ENCODE measurements around the gene OR14I1. TPM values are rescaled to one million over a fixed set of nuclear protein-coding genes. Genes with fewer than 3 reads are reported as not detected.
"Not testable (repeated sequence)": the region's sequence is repeated elsewhere in the genome, so short reads cannot be mapped to it uniquely, and the experiment has no call there.

The OR14I1 gene
- total and polyA plus RNA-seq, 9 of the 15 experiments (the other 6 are each of a cell fraction or from before 2014, with no cell fraction given), result not detected

GRCh38 chr1:248655354-248655753 is 47.2 kb downstream of the OR14I1 start, which contains the start of gene OR2T27:
OR2T27 (minus strand) TSS chr1:248655528; CDS start chr1:248650884, 4,644 bp downstream.
- POLR2A ChIA-PET; CTCF ChIA-PET (ENCODE audit: low intra/inter-chr PET ratio); H2AFZ ChIP-seq (ENCODE audit: low read depth, low read length); H3K4me3 ChIP-seq; H3K79me2 ChIP-seq (ENCODE audit: control insufficient read depth, insufficient read depth, low read length); FAIRE-seq; H3K27ac ChIP-seq (ENCODE audit: extremely low read depth, low read depth, low read length); H3K4me2 ChIP-seq (ENCODE audit: insufficient read depth, low read length); BruUV-seq (replicated peaks); ATAC-seq; H3K9me3 ChIP-seq (replicated peaks; ENCODE audit: control insufficient read depth, insufficient read depth, low read depth, low read length); DNase-seq (ENCODE audit: extremely low read depth in 1 of 4, low spot score in 3 of 4); H3K4me1 ChIP-seq (replicated peaks in 1 of 2; ENCODE audit: control insufficient read depth in 2 of 2, insufficient read depth in 2 of 2, low read length in 2 of 2); in situ Hi-C loops (cut with MboI); H3K27me3 ChIP-seq (ENCODE audit: control insufficient read depth in 2 of 2, insufficient read depth in 2 of 2, low read length in 2 of 2); H4K20me1 ChIP-seq (replicated peaks; ENCODE audit: control insufficient read depth, insufficient read depth, low read length); H3K36me3 ChIP-seq (ENCODE audit: control insufficient read depth, insufficient read depth, low read length); H3K9me1 ChIP-seq (ENCODE audit: control insufficient read depth, insufficient read depth, low read length); H3K9ac ChIP-seq (ENCODE audit: insufficient read depth in 1 of 2, low read depth in 2 of 2, low read length in 2 of 2); intact Hi-C loops (cut with micrococcal nuclease): not testable (repeated sequence)
- no CpG with 5 or more reads among the region's 3 CpGs for WGBS (ENCODE audit: insufficient coverage, low coverage, missing lambda C conversion rate)

Small RNA genes within 50 kb of the gene (small RNA-seq; reads per million reads assigned to genes)
- not detected for gene AHCYP8

Other genes with a start within 250 kb of the OR14I1 start
Only the 7 nearest of the 14 such genes appear.
- not detected in 2 replicates for gene OR2T34, start 128.0 kb downstream of the OR14I1 start, total RNA-seq (2014; rRNA removed)
- not detected in 2 replicates for gene OR2T34, start 128.0 kb downstream of the OR14I1 start, total RNA-seq (2014; rRNA removed; fragmentation: Illumina TruSeq; extraction: Trizol)
- not detected in 2 replicates for gene OR2T34, start 128.0 kb downstream of the OR14I1 start, total RNA-seq (2015; rRNA removed; fragmentation: Illumina TruSeq; extraction: Trizol)
- gene OR2T34, start 128.0 kb downstream of the OR14I1 start, total RNA-seq (2021), result not detected in 2 replicates
- not detected in 2 replicates for gene OR2T34, start 128.0 kb downstream of the OR14I1 start, polyA plus RNA-seq (2011; rRNA removed)
- not detected in 2 replicates for gene OR2T34, start 128.0 kb downstream of the OR14I1 start, polyA plus RNA-seq (2014; fragmentation: Illumina TruSeq; extraction: Trizol)
- not detected for gene OR2T34, start 128.0 kb downstream of the OR14I1 start, polyA plus RNA-seq (2014; fragmentation: Nextera tagmentation; extraction: Ambion mirVana)
- not detected in 2 replicates for gene OR2T34, start 128.0 kb downstream of the OR14I1 start, polyA plus RNA-seq (2014; rRNA removed)
- not detected in 2 replicates for gene OR2T10, start 105.1 kb downstream of the OR14I1 start, total RNA-seq (2014; rRNA removed)
- not detected in 2 replicates for gene OR2T10, start 105.1 kb downstream of the OR14I1 start, total RNA-seq (2014; rRNA removed; fragmentation: Illumina TruSeq; extraction: Trizol)
- gene OR2T10, start 105.1 kb downstream of the OR14I1 start, total RNA-seq (2015; rRNA removed; fragmentation: Illumina TruSeq; extraction: Trizol), result not detected in 2 replicates
- gene OR2T10, start 105.1 kb downstream of the OR14I1 start, total RNA-seq (2021), result not detected in 2 replicates
- not detected in 2 replicates for gene OR2T10, start 105.1 kb downstream of the OR14I1 start, polyA plus RNA-seq (2011; rRNA removed)
- not detected in 2 replicates for gene OR2T10, start 105.1 kb downstream of the OR14I1 start, polyA plus RNA-seq (2014; fragmentation: Illumina TruSeq; extraction: Trizol)
- not detected for gene OR2T10, start 105.1 kb downstream of the OR14I1 start, polyA plus RNA-seq (2014; fragmentation: Nextera tagmentation; extraction: Ambion mirVana)
- not detected in 2 replicates for gene OR2T10, start 105.1 kb downstream of the OR14I1 start, polyA plus RNA-seq (2014; rRNA removed)
- not detected in 2 replicates for gene OR2T11, start 67.7 kb downstream of the OR14I1 start, total RNA-seq (2014; rRNA removed)
- not detected in 2 replicates for gene OR2T11, start 67.7 kb downstream of the OR14I1 start, total RNA-seq (2014; rRNA removed; fragmentation: Illumina TruSeq; extraction: Trizol)
- gene OR2T11, start 67.7 kb downstream of the OR14I1 start, total RNA-seq (2015; rRNA removed; fragmentation: Illumina TruSeq; extraction: Trizol), result not detected in 2 replicates
- not detected in 2 replicates for gene OR2T11, start 67.7 kb downstream of the OR14I1 start, total RNA-seq (2021)
- not detected in 2 replicates for gene OR2T11, start 67.7 kb downstream of the OR14I1 start, polyA plus RNA-seq (2011; rRNA removed)
- gene OR2T11, start 67.7 kb downstream of the OR14I1 start, polyA plus RNA-seq (2014; fragmentation: Illumina TruSeq; extraction: Trizol), result not detected in 2 replicates
- gene OR2T11, start 67.7 kb downstream of the OR14I1 start, polyA plus RNA-seq (2014; fragmentation: Nextera tagmentation; extraction: Ambion mirVana), result not detected
- gene OR2T11, start 67.7 kb downstream of the OR14I1 start, polyA plus RNA-seq (2014; rRNA removed), result not detected in 2 replicates
- not detected in 2 replicates for gene OR2T35, start 57.5 kb downstream of the OR14I1 start, total RNA-seq (2014; rRNA removed)
- gene OR2T35, start 57.5 kb downstream of the OR14I1 start, total RNA-seq (2014; rRNA removed; fragmentation: Illumina TruSeq; extraction: Trizol), result not detected in 2 replicates
- not detected in 2 replicates for gene OR2T35, start 57.5 kb downstream of the OR14I1 start, total RNA-seq (2015; rRNA removed; fragmentation: Illumina TruSeq; extraction: Trizol)
- not detected in 2 replicates for gene OR2T35, start 57.5 kb downstream of the OR14I1 start, total RNA-seq (2021)
- gene OR2T35, start 57.5 kb downstream of the OR14I1 start, polyA plus RNA-seq (2011; rRNA removed), result not detected in 2 replicates
- gene OR2T35, start 57.5 kb downstream of the OR14I1 start, polyA plus RNA-seq (2014; fragmentation: Illumina TruSeq; extraction: Trizol), result not detected in 2 replicates
- not detected for gene OR2T35, start 57.5 kb downstream of the OR14I1 start, polyA plus RNA-seq (2014; fragmentation: Nextera tagmentation; extraction: Ambion mirVana)
- not detected in 2 replicates for gene OR2T35, start 57.5 kb downstream of the OR14I1 start, polyA plus RNA-seq (2014; rRNA removed)
- gene OR2T27, start 47.2 kb downstream of the OR14I1 start, total RNA-seq (2014; rRNA removed), result not detected in 2 replicates
- gene OR2T27, start 47.2 kb downstream of the OR14I1 start, total RNA-seq (2014; rRNA removed; fragmentation: Illumina TruSeq; extraction: Trizol), result not detected in 2 replicates
- gene OR2T27, start 47.2 kb downstream of the OR14I1 start, total RNA-seq (2015; rRNA removed; fragmentation: Illumina TruSeq; extraction: Trizol), result not detected in 2 replicates
- gene OR2T27, start 47.2 kb downstream of the OR14I1 start, total RNA-seq (2021), result not detected in 2 replicates
- gene OR2T27, start 47.2 kb downstream of the OR14I1 start, polyA plus RNA-seq (2011; rRNA removed), result not detected in 2 replicates
- not detected in 2 replicates for gene OR2T27, start 47.2 kb downstream of the OR14I1 start, polyA plus RNA-seq (2014; fragmentation: Illumina TruSeq; extraction: Trizol)
- not detected for gene OR2T27, start 47.2 kb downstream of the OR14I1 start, polyA plus RNA-seq (2014; fragmentation: Nextera tagmentation; extraction: Ambion mirVana)
- gene OR2T27, start 47.2 kb downstream of the OR14I1 start, polyA plus RNA-seq (2014; rRNA removed), result not detected in 2 replicates
- 0.50 and 0.98 TPM in 2 replicates for gene LYPD8, start 53.0 kb upstream of the OR14I1 start, total RNA-seq (2014; rRNA removed)
- 0.86 and 1.3 TPM in 2 replicates for gene LYPD8, start 53.0 kb upstream of the OR14I1 start, total RNA-seq (2014; rRNA removed; fragmentation: Illumina TruSeq; extraction: Trizol)
- gene LYPD8, start 53.0 kb upstream of the OR14I1 start, total RNA-seq (2015; rRNA removed; fragmentation: Illumina TruSeq; extraction: Trizol), result 1.8 and 2.0 TPM in 2 replicates
- 0.87 and 1.0 TPM in 2 replicates for gene LYPD8, start 53.0 kb upstream of the OR14I1 start, total RNA-seq (2021)
- gene LYPD8, start 53.0 kb upstream of the OR14I1 start, polyA plus RNA-seq (2011; rRNA removed), result 0.42 and 0.71 TPM in 2 replicates
- 1.1 and 1.4 TPM in 2 replicates for gene LYPD8, start 53.0 kb upstream of the OR14I1 start, polyA plus RNA-seq (2014; fragmentation: Illumina TruSeq; extraction: Trizol)
- gene LYPD8, start 53.0 kb upstream of the OR14I1 start, polyA plus RNA-seq (2014; fragmentation: Nextera tagmentation; extraction: Ambion mirVana), result 1 to 10 TPM; 1.3 to 2.1 TPM
- 0.71 and 1.4 TPM in 2 replicates for gene LYPD8, start 53.0 kb upstream of the OR14I1 start, polyA plus RNA-seq (2014; rRNA removed)
- gene SH3BP5L, start 123.1 kb upstream of the OR14I1 start, total RNA-seq (2014; rRNA removed), result 22.0 and 22.5 TPM in 2 replicates
- 9.3 and 10.3 TPM in 2 replicates for gene SH3BP5L, start 123.1 kb upstream of the OR14I1 start, total RNA-seq (2014; rRNA removed; fragmentation: Illumina TruSeq; extraction: Trizol)
- gene SH3BP5L, start 123.1 kb upstream of the OR14I1 start, total RNA-seq (2015; rRNA removed; fragmentation: Illumina TruSeq; extraction: Trizol), result 15.4 and 15.8 TPM in 2 replicates
- gene SH3BP5L, start 123.1 kb upstream of the OR14I1 start, total RNA-seq (2021), result 21.2 and 26.5 TPM in 2 replicates
- 16.1 and 20.2 TPM in 2 replicates for gene SH3BP5L, start 123.1 kb upstream of the OR14I1 start, polyA plus RNA-seq (2011; rRNA removed)
- 15.7 and 20.2 TPM in 2 replicates for gene SH3BP5L, start 123.1 kb upstream of the OR14I1 start, polyA plus RNA-seq (2014; fragmentation: Illumina TruSeq; extraction: Trizol)
- gene SH3BP5L, start 123.1 kb upstream of the OR14I1 start, polyA plus RNA-seq (2014; fragmentation: Nextera tagmentation; extraction: Ambion mirVana), result 1 to 10 TPM; 1.9 to 2.7 TPM
- gene SH3BP5L, start 123.1 kb upstream of the OR14I1 start, polyA plus RNA-seq (2014; rRNA removed), result 18.8 and 20.7 TPM in 2 replicates